ENCODE data around the gene XKRX.

- TF ChIP-seq CTCF (IDR thresholded peaks at IDR 0.05; ENCODE audit: borderline replicate concordance, extremely low read depth, low read length, poor library complexity, severe bottlenecking) = no peak
- TF ChIP-seq EZH2 (IDR thresholded peaks at IDR 0.05; ENCODE audit: borderline replicate concordance, low read depth, low read length, severe bottlenecking) = no peak
These were observed 63.9 kb downstream of the XKRX start for GRCh38 chrX:100864657-100865391.

Data from DND-41 (cell line).